ENCODE data around the gene KLHL2. TPM values are rescaled to one million over a fixed set of nuclear protein-coding genes. Genes with fewer than 3 reads are reported as not detected.
"Not testable (repeated sequence)": the region's sequence is repeated elsewhere in the genome, so short reads cannot be mapped to it uniquely, and the experiment has no call there.

The KLHL2 gene
- total RNA-seq, 6 donors from 2014 or later, result 25.1 to 57.6 (median 41.5) TPM

DNA sequence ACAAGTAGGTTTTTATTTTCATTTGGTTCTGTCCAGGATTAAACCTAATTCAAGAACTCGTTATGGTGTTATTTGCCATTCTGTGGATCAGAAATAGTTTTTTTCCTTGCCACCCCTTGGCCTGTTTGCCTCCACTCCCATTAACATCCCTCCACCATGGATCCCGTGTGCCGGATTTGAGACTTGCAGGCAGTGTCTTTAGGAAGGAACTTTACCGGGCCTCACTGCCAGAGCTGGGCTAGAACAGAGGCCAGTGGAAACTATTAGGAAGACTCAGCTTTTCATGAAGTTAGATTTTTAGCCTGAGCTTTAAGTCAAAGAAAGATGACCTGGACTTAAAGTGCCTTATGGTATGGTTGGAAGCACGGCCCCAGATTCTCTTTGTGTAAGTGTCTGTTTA is 2.4 kb downstream of the KLHL2 start:
- no peak for TF ChIP-seq POLR2AphosphoS5 (IDR thresholded peaks at IDR 0.05)
- TF ChIP-seq, protein P1, sequence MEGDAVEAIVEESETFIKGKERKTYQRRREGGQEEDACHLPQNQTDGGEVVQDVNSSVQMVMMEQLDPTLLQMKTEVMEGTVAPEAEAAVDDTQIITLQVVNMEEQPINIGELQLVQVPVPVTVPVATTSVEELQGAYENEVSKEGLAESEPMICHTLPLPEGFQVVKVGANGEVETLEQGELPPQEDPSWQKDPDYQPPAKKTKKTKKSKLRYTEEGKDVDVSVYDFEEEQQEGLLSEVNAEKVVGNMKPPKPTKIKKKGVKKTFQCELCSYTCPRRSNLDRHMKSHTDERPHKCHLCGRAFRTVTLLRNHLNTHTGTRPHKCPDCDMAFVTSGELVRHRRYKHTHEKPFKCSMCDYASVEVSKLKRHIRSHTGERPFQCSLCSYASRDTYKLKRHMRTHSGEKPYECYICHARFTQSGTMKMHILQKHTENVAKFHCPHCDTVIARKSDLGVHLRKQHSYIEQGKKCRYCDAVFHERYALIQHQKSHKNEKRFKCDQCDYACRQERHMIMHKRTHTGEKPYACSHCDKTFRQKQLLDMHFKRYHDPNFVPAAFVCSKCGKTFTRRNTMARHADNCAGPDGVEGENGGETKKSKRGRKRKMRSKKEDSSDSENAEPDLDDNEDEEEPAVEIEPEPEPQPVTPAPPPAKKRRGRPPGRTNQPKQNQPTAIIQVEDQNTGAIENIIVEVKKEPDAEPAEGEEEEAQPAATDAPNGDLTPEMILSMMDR (IDR thresholded peaks at IDR 0.05), result no peak
- no peak for TF ChIP-seq EP300 (IDR thresholded peaks at IDR 0.05)
- no peak for TF ChIP-seq POLR2A (IDR thresholded peaks at IDR 0.05)
- H3K27ac ChIP-seq, result peak overlapping the region in 1 of 4 donors; percentile 96
- peaks cover 10 to 32% (median 24%) of the 10 kb centered on the region in 4 donors for H3K4me1 ChIP-seq
- DNase-seq (no peak), ATAC-seq (ENCODE audit: low FRiP score in 2 of 2) (no peak)
- no peak overlapping the region for H3K4me3 ChIP-seq
- H3K36me3 ChIP-seq, result no peaks in the 10 kb centered on the region
- no peaks in the 10 kb centered on the region for H3K9me3 ChIP-seq
- no peaks in the 10 kb centered on the region for H3K27me3 ChIP-seq
- 83 to 90% methylated on average over 5 of the region's 5 CpGs for WGBS, 2 donors

DNA sequence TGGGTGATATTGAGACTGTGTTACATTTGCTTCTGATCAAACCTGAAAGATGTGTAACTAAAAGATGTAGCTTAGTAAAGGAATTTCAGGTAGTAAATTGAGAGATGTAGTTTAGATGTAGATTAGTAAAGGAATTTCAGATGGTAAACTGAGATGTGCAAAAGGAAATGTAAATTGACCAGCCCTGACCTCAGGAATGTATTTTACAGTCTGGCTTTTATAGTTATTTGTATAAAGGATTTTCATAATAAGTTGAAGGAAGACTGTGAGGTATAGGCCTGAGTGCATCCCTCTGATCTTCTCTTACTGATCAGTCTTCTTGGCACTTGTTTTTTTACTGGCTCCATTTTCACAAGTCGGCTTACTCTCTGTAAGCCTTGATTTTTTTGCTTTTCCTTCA is 3.2 kb downstream of the KLHL2 start:
- ATAC-seq (ENCODE audit: low FRiP score in 2 of 2) (no peak), DNase-seq (no peak)
- WGBS, 2 donors, result 89 to 92% methylated on average over 1 of the region's 1 CpG
- TF ChIP-seq POLR2AphosphoS5 (IDR thresholded peaks at IDR 0.05) (no peak), EP300 (IDR thresholded peaks at IDR 0.05) (no peak), POLR2A (IDR thresholded peaks at IDR 0.05) (no peak)
- TF ChIP-seq, protein P1 (IDR thresholded peaks at IDR 0.05), result no peak
- H3K27ac ChIP-seq, result no peak overlapping the region
- no peak overlapping the region for H3K4me3 ChIP-seq
- no peaks in the 10 kb centered on the region for H3K36me3 ChIP-seq
- H3K4me1 ChIP-seq, result peaks cover 12 to 39% (median 30%) of the 10 kb centered on the region in 4 donors
- H3K27me3 ChIP-seq, result no peaks in the 10 kb centered on the region
- no peaks in the 10 kb centered on the region for H3K9me3 ChIP-seq

DNA sequence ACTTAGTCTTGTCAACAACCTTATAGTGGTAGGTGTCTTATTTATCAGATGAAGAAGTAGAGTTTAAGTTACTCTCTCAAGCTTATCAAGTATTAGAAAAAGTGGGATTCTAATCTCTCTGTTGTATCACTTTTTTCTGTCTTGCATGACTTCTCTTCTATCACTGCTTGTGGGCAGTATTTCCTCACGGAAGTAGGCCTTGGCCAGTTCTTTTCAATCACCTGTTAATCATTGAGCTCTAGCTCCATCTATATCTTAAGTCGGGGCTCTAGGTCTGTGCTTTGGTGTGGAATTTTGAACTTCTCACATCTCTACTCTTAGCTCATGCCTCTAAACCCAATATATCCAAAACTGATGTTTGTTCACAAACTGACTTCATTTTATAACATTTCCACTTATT is 5.3 kb downstream of the KLHL2 start:
- ATAC-seq (ENCODE audit: low FRiP score in 2 of 2); DNase-seq; H3K9me3 ChIP-seq; H3K27me3 ChIP-seq; H3K27ac ChIP-seq; H3K36me3 ChIP-seq; H3K4me3 ChIP-seq: not testable (repeated sequence)
- peaks cover 9 to 43% (median 40%) of the 10 kb centered on the region in 4 donors for H3K4me1 ChIP-seq
- 77 to 79% methylated on average over 2 of the region's 2 CpGs for WGBS, 2 donors

DNA sequence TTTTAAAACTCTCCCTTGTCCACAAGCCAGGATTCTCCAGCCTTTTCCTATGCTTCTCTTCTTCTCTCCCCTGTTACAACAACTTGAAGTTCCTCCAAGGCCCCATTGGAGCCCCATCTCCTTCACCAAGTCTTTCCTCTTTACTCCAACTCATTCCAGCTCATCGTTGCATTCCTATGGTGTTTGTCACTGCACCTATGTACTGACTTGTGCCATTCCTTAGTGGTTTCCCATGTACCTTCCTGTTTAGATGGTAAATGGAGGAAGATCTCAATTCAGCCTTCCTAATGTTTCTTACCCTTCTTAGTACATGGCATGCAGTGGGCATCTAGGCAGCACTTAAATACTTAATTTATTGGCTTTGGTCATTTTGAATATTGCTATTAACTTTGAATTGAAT is 6.0 kb downstream of the KLHL2 start:
- peaks cover 9 to 43% (median 40%) of the 10 kb centered on the region in 4 donors for H3K4me1 ChIP-seq
- not testable (repeated sequence) for H3K4me3 ChIP-seq; ATAC-seq (ENCODE audit: low FRiP score in 2 of 2); H3K27ac ChIP-seq; H3K9me3 ChIP-seq; H3K27me3 ChIP-seq; H3K36me3 ChIP-seq; DNase-seq
- WGBS, 2 donors, result 83 to 95% methylated on average over 1 of the region's 1 CpG

DNA sequence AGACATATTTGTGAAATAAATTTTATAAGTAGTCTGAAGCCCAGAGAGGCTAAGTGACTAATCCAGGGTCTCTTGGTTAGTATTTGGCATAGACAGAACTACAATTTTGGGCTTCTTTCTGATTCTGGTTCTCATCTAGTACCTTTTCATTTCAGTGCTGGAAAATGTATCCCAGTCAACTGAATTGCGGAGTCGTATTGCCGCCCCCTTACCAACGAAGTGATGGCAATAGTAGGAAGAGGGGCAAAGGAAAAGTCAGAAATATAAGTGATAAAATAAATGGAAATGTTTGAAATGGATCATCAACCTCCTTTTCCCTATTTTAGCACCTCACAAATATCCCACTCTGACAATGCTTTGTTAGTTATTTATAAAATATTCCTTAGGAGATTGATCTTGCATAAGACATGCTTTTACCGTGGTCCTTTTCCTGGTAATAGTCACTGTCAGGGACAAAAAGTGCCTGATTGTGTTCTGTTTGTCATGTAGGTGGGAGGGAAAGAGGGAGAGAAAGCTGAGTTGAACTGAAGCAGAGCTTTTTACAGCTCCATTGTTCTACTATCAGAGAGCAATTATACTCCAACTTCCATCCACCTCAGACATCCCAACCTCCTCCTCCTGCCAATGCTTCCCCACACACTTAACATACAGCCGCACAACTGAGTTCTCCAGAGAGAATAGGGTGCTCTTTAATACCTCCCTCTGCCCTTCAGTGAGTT is 6.8 kb downstream of the KLHL2 start:
- not testable (repeated sequence) for H3K27ac ChIP-seq; H3K36me3 ChIP-seq; H3K27me3 ChIP-seq; DNase-seq; H3K4me3 ChIP-seq; ATAC-seq (ENCODE audit: low FRiP score in 2 of 2); H3K9me3 ChIP-seq
- WGBS, 2 donors, result 82 to 84% methylated on average over 6 of the region's 6 CpGs
- H3K4me1 ChIP-seq, result peaks cover 9 to 36% (median 33%) of the 10 kb centered on the region in 4 donors

DNA sequence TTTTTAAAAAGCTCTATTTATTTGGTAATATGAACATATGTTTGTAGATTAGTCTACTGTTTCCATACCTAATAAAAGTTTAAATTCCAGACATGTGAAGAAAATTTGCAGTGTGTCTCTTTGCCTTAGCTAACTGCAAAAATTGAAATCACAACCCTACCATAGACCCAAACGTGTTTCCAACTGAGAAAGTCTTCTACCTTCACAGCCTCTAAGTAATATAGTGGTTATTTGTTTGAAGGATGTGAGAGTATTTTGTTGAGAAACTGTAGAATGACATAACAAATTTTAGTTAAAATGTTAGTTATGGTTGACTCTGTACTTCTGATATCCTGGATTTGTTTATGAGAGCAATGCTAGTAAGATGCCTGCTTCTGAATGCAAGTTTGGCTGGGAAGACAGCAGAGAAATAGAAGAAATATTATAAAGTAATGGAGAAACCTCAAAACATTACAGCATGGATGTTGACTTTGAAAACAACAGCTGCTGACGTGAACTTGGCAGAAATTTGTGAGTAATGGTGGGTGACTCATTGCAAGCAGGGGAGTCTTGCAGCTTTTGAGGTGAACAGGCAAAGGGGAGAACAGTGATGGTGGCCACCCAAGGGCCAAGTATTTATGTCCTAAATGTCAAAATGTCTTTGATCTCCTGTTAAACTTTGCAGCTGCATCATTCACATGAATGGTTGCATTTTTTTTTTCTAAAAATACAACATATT is 7.8 kb downstream of the KLHL2 start:
- ATAC-seq (ENCODE audit: low FRiP score in 2 of 2), result peak in 1 of 2 donors; percentile 83
- not testable (repeated sequence) for H3K27ac ChIP-seq, H3K9me3 ChIP-seq, H3K4me3 ChIP-seq, H3K27me3 ChIP-seq, H3K36me3 ChIP-seq
- H3K4me1 ChIP-seq, result peaks cover 9 to 31% (median 26%) of the 10 kb centered on the region in 4 donors
- 58 to 61% methylated on average over 2 of the region's 2 CpGs for WGBS, 2 donors
- DNase-seq, result peak in 1 of 2 donors; percentile 55
- peak in 1 of 4 donors; percentile 24 for TF ChIP-seq EP300 (IDR thresholded peaks at IDR 0.05)

DNA sequence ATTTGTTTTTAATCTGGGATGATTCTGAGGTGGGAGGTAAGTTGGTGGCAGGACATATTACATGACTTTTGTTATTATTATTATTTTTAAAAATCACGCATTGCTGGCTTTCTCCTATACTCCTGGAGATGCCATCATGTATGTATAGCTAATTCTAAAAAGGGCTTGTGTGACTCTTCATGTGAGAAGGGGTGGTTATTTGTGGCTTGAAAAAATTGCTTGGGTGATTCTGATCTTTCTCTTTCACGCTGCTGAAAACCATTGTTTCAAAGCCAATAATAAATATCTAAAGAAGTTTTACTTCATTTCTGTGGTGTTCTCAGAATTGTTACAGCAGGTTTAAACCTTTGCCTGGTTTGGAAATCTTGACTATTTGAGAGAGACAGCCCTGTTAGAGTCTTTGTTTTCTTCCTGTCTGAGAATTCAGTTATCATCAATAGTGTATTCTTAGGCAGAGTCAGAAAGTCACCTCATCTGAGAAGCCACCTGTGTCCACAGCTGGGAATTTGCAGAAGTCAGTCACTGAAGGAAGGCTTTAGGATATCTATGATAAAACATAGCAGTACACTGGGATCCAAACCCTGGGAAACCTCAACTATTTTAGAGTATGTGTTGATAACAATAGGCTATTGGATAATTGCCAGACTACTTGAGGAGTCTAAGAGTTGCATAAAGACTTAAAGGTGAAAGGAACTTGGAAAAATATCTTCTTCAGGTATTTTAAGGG is 8.6 kb downstream of the KLHL2 start:
- H3K27me3 ChIP-seq, result not testable (repeated sequence)

More for the DNA sequence above, 8.6 kb downstream of the KLHL2 start:
- 69 to 77% methylated on average over 2 of the region's 2 CpGs for WGBS, 2 donors
- Histone ChIP-seq H3K27ac (peak overlapping the region in 3 of 4 donors; percentile 12 to 54 (median 40)), H3K4me1 (peaks cover 9 to 31% (median 26%) of the 10 kb centered on the region in 4 donors)
- peak in 1 of 2 donors; percentile 51 for ATAC-seq (ENCODE audit: low FRiP score in 2 of 2)
- H3K36me3 ChIP-seq, H3K4me3 ChIP-seq, H3K9me3 ChIP-seq, DNase-seq: not testable (repeated sequence)
